Dendritic cell treated with granulocyte-macrophage colony-stimulating factor and Interleukin-4, amounts not matched to agents 40 ng/mL and 50 ng/mL, for 4 days (primary cell): ENCODE measurements around the gene TOP1.
"Not testable (repeated sequence)": the region's sequence is repeated elsewhere in the genome, so short reads cannot be mapped to it uniquely, and the experiment has no call there.

ENCODE experiments used
- H3K27ac Mint-ChIP-seq: one replicate; pipeline ENCODE4 v1.8.0; 2022; ENCODE audit warnings: mild to moderate bottlenecking, mixed read lengths
- H3K27me3 Mint-ChIP-seq: one replicate; pipeline ENCODE4 v1.8.0; 2022; ENCODE audit warnings: mild to moderate bottlenecking, mixed read lengths
- H3K36me3 Mint-ChIP-seq: one replicate; pipeline ENCODE4 v1.8.0; 2022; ENCODE audit warnings: low read depth, mixed read lengths
- H3K4me1 Mint-ChIP-seq: one replicate; pipeline ENCODE4 v1.8.0; 2022; ENCODE audit warnings: low read depth, mixed read lengths
- H3K4me3 Mint-ChIP-seq: one replicate; pipeline ENCODE4 v1.8.0; 2022; ENCODE audit warnings: mild to moderate bottlenecking, moderate library complexity, mixed read lengths
- H3K9me3 Mint-ChIP-seq: one replicate; pipeline ENCODE4 v1.8.0; 2022; ENCODE audit warnings: mixed read lengths
- intact Hi-C: fragments of 100-400 bp; cut with micrococcal nuclease; formaldehyde crosslinking; loops from one replicate; pipeline ENCODE4 v1.15.0; 2022

The TOP1 gene

GRCh38 chr20:41118159-41118558 lies 89.5 kb downstream of the TOP1 start:
- H3K4me3 Mint-ChIP-seq, H3K4me1 Mint-ChIP-seq, H3K27ac Mint-ChIP-seq, H3K27me3 Mint-ChIP-seq, intact Hi-C loops, H3K9me3 Mint-ChIP-seq: not testable (repeated sequence)
- H3K36me3 Mint-ChIP-seq, result peaks cover 97% of the 10 kb centered on the region

- no peaks in the 10 kb centered on the region for H3K27me3 Mint-ChIP-seq
- no peak overlapping the region for H3K27ac Mint-ChIP-seq
- H3K4me3 Mint-ChIP-seq, result no peak overlapping the region
- intact Hi-C loops, result no loop called here
- H3K36me3 Mint-ChIP-seq, result peaks cover 97% of the 10 kb centered on the region
- H3K9me3 Mint-ChIP-seq, result no peaks in the 10 kb centered on the region
- H3K4me1 Mint-ChIP-seq, result no peaks in the 10 kb centered on the region
Measured at GRCh38 chr20:41118632-41119031, 90.0 kb downstream of the TOP1 start.

GRCh38 chr20:41119614-41120561 lies 91.3 kb downstream of the TOP1 start:
- Mint-ChIP-seq H3K36me3 (peaks cover 97% of the 10 kb centered on the region), H3K27ac (no peak overlapping the region), H3K4me1 (no peaks in the 10 kb centered on the region), H3K4me3 (no peak overlapping the region), H3K27me3 (no peaks in the 10 kb centered on the region), H3K9me3 (no peaks in the 10 kb centered on the region)
- intact Hi-C loops, result no loop called here

GRCh38 chr20:41121399-41121798 lies 92.8 kb downstream of the TOP1 start:
- Mint-ChIP-seq H3K27ac (no peak overlapping the region), H3K4me3 (no peak overlapping the region), H3K9me3 (no peaks in the 10 kb centered on the region), H3K4me1 (no peaks in the 10 kb centered on the region), H3K36me3 (peaks cover 97% of the 10 kb centered on the region), H3K27me3 (no peaks in the 10 kb centered on the region)
- intact Hi-C loops, result no loop called here

GRCh38 chr20:41123631-41124030 lies 95.0 kb downstream of the TOP1 start:
- no peaks in the 10 kb centered on the region for H3K9me3 Mint-ChIP-seq
- H3K36me3 Mint-ChIP-seq, result peaks cover 88% of the 10 kb centered on the region
- H3K27me3 Mint-ChIP-seq, result no peaks in the 10 kb centered on the region
- intact Hi-C loops, result no loop called here
- no peak overlapping the region for H3K27ac Mint-ChIP-seq
- H3K4me1 Mint-ChIP-seq, result no peaks in the 10 kb centered on the region
- H3K4me3 Mint-ChIP-seq, result no peak overlapping the region

- peaks cover 81% of the 10 kb centered on the region for H3K36me3 Mint-ChIP-seq
- H3K27ac Mint-ChIP-seq, result no peak overlapping the region
- H3K4me1 Mint-ChIP-seq, result no peaks in the 10 kb centered on the region
- H3K9me3 Mint-ChIP-seq, result no peaks in the 10 kb centered on the region
- H3K4me3 Mint-ChIP-seq, result no peak overlapping the region
- intact Hi-C loops, result no loop called here
- no peaks in the 10 kb centered on the region for H3K27me3 Mint-ChIP-seq
Measured at GRCh38 chr20:41124451-41125094, 96.0 kb downstream of the TOP1 start.

GRCh38 chr20:41125530-41126457 lies 97.2 kb downstream of the TOP1 start:
- no peaks in the 10 kb centered on the region for H3K27me3 Mint-ChIP-seq
- peaks cover 69% of the 10 kb centered on the region for H3K36me3 Mint-ChIP-seq
- no peaks in the 10 kb centered on the region for H3K4me1 Mint-ChIP-seq
- no peaks in the 10 kb centered on the region for H3K9me3 Mint-ChIP-seq
- H3K4me3 Mint-ChIP-seq, result no peak overlapping the region
- intact Hi-C loops, result no loop called here
- no peak overlapping the region for H3K27ac Mint-ChIP-seq

- Mint-ChIP-seq H3K4me1 (no peaks in the 10 kb centered on the region), H3K9me3 (no peaks in the 10 kb centered on the region), H3K27ac (peak overlapping the region; percentile 30), H3K4me3 (no peak overlapping the region), H3K27me3 (no peaks in the 10 kb centered on the region), H3K36me3 (peaks cover 60% of the 10 kb centered on the region)
- intact Hi-C loops, result no loop called here
Measured at GRCh38 chr20:41126719-41127118, 98.1 kb downstream of the TOP1 start.

- intact Hi-C loops, H3K27ac Mint-ChIP-seq, H3K27me3 Mint-ChIP-seq, H3K9me3 Mint-ChIP-seq, H3K4me3 Mint-ChIP-seq, H3K4me1 Mint-ChIP-seq: not testable (repeated sequence)
- H3K36me3 Mint-ChIP-seq, result peaks cover 44% of the 10 kb centered on the region
Measured at GRCh38 chr20:41128317-41128716, 99.7 kb downstream of the TOP1 start.

- Mint-ChIP-seq H3K27ac (no peak overlapping the region), H3K4me1 (peaks cover 23% of the 10 kb centered on the region), H3K27me3 (peaks cover 34% of the 10 kb centered on the region), H3K4me3 (no peak overlapping the region), H3K9me3 (no peaks in the 10 kb centered on the region), H3K36me3 (peaks cover 10% of the 10 kb centered on the region)
- intact Hi-C loops, result no loop called here
Measured at GRCh38 chr20:41131594-41132387, 103.2 kb downstream of the TOP1 start.

- H3K9me3 Mint-ChIP-seq, intact Hi-C loops, H3K4me3 Mint-ChIP-seq, H3K27ac Mint-ChIP-seq, H3K36me3 Mint-ChIP-seq: not testable (repeated sequence)
- Mint-ChIP-seq H3K27me3 (peaks cover 34% of the 10 kb centered on the region), H3K4me1 (peaks cover 23% of the 10 kb centered on the region)
Measured at GRCh38 chr20:41132388-41132775, 103.8 kb downstream of the TOP1 start.

- H3K36me3 Mint-ChIP-seq, result no peaks in the 10 kb centered on the region
- intact Hi-C loops, result no loop called here
- H3K4me3 Mint-ChIP-seq, result no peak overlapping the region
- H3K9me3 Mint-ChIP-seq, result no peaks in the 10 kb centered on the region
- H3K27me3 Mint-ChIP-seq, result peaks cover 46% of the 10 kb centered on the region
- peaks cover 23% of the 10 kb centered on the region for H3K4me1 Mint-ChIP-seq
- no peak overlapping the region for H3K27ac Mint-ChIP-seq
Measured at GRCh38 chr20:41133709-41134361, 105.2 kb downstream of the TOP1 start.
